Measurements from ENCODE around the gene PLA2G2D.

GRCh38 chr1:20112279-20113000 is 6.9 kb downstream of the PLA2G2D start:
- TF ChIP-seq, protein P1, sequence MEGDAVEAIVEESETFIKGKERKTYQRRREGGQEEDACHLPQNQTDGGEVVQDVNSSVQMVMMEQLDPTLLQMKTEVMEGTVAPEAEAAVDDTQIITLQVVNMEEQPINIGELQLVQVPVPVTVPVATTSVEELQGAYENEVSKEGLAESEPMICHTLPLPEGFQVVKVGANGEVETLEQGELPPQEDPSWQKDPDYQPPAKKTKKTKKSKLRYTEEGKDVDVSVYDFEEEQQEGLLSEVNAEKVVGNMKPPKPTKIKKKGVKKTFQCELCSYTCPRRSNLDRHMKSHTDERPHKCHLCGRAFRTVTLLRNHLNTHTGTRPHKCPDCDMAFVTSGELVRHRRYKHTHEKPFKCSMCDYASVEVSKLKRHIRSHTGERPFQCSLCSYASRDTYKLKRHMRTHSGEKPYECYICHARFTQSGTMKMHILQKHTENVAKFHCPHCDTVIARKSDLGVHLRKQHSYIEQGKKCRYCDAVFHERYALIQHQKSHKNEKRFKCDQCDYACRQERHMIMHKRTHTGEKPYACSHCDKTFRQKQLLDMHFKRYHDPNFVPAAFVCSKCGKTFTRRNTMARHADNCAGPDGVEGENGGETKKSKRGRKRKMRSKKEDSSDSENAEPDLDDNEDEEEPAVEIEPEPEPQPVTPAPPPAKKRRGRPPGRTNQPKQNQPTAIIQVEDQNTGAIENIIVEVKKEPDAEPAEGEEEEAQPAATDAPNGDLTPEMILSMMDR (IDR thresholded peaks at IDR 0.05; ENCODE audit: low read depth, low read length, poor library complexity, severe bottlenecking), result no peak
- no peak for TF ChIP-seq EZH2phosphoT487 (IDR thresholded peaks at IDR 0.05; ENCODE audit: borderline replicate concordance, low read length)

Data from DOHH2 (cell line).